Measurements from ENCODE around the gene MDGA2. TPM values are rescaled to one million over a fixed set of nuclear protein-coding genes. Genes with fewer than 3 reads are reported as not detected.

MDGA2 gene
- total RNA-seq, 1 donor from 2014 or later = 8.7 TPM

DNA sequence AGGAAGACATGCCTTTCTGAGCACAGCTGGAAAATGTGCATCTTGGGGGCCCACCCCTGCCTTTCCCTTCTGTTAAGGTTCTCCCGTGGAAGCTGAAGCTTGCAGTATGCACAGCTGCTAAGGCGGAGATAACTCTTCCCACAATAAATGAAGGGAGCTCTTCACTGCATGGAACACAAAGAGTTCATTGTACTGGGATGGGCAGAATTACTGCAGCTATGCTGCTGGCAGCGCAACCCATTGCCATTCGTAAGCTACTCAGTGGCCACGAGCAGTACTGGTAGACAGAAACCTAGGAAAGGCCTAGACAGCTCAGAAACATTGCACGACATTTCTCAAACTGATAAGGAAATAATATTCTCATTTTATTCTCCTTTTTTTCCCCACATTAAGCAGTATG lies 310.2 kb downstream of the MDGA2 start:
- H3K27ac Mint-ChIP-seq (ENCODE audit: unreplicated experiment) = peak overlapping the region; percentile 86
- no peaks in the 10 kb centered on the region for H3K27me3 Mint-ChIP-seq (ENCODE audit: low read depth)
- DNase-seq (ENCODE audit: low read depth, low spot score) = peak; percentile 16
- peak overlapping the region; percentile 65 for H3K4me3 Mint-ChIP-seq
- TF ChIP-seq, protein P1, sequence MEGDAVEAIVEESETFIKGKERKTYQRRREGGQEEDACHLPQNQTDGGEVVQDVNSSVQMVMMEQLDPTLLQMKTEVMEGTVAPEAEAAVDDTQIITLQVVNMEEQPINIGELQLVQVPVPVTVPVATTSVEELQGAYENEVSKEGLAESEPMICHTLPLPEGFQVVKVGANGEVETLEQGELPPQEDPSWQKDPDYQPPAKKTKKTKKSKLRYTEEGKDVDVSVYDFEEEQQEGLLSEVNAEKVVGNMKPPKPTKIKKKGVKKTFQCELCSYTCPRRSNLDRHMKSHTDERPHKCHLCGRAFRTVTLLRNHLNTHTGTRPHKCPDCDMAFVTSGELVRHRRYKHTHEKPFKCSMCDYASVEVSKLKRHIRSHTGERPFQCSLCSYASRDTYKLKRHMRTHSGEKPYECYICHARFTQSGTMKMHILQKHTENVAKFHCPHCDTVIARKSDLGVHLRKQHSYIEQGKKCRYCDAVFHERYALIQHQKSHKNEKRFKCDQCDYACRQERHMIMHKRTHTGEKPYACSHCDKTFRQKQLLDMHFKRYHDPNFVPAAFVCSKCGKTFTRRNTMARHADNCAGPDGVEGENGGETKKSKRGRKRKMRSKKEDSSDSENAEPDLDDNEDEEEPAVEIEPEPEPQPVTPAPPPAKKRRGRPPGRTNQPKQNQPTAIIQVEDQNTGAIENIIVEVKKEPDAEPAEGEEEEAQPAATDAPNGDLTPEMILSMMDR (conservative IDR thresholded peaks at IDR 0.05) = no peak
- H3K4me1 Mint-ChIP-seq = peaks cover 26% of the 10 kb centered on the region
- peaks cover 2% of the 10 kb centered on the region for H3K9me3 Mint-ChIP-seq
- no peaks in the 10 kb centered on the region for H3K36me3 Mint-ChIP-seq (ENCODE audit: low read depth)

GRCh38 chr14:47353186-47353585 lies 322.2 kb downstream of the MDGA2 start:
- H3K4me3 Mint-ChIP-seq = no peak overlapping the region
- H3K36me3 Mint-ChIP-seq (ENCODE audit: low read depth) = peaks cover 21% of the 10 kb centered on the region
- H3K27ac Mint-ChIP-seq (ENCODE audit: unreplicated experiment) = no peak overlapping the region
- H3K9me3 Mint-ChIP-seq = peaks cover 14% of the 10 kb centered on the region
- TF ChIP-seq, protein P1 (conservative IDR thresholded peaks at IDR 0.05) = no peak
- H3K4me1 Mint-ChIP-seq = peaks cover 5% of the 10 kb centered on the region
- no peaks in the 10 kb centered on the region for H3K27me3 Mint-ChIP-seq (ENCODE audit: low read depth)
- DNase-seq (ENCODE audit: low read depth, low spot score) = no peak

DNA sequence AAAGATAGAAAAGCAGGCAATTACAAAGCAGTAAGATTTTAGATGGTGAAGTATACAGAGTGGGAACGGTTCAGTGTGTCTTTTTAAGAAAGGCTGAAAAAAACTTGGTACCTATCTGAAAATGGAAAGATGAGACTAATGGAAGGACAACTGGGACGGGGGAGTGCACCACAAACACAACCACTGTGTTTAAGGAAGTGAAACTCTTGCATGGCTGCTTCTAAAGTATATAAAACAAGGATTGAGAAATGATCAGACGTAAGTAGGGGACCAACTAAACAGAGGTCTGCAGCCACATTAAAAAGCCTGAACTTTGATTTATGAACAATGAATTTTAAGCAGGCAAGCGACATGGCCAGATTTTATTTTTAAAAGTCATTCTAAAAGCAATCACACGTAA lies 328.6 kb downstream of the MDGA2 start:
- Mint-ChIP-seq H3K4me1 (peaks cover 15% of the 10 kb centered on the region), H3K27me3 (ENCODE audit: low read depth) (no peaks in the 10 kb centered on the region), H3K9me3 (no peaks in the 10 kb centered on the region), H3K36me3 (ENCODE audit: low read depth) (no peaks in the 10 kb centered on the region), H3K27ac (ENCODE audit: unreplicated experiment) (no peak overlapping the region), H3K4me3 (no peak overlapping the region)
- no peak for DNase-seq (ENCODE audit: low read depth, low spot score)
- TF ChIP-seq, protein P1 (conservative IDR thresholded peaks at IDR 0.05) = no peak

- no peaks in the 10 kb centered on the region for H3K27me3 Mint-ChIP-seq (ENCODE audit: low read depth)
- no peaks in the 10 kb centered on the region for H3K36me3 Mint-ChIP-seq (ENCODE audit: low read depth)
- H3K4me1 Mint-ChIP-seq = peaks cover 15% of the 10 kb centered on the region
- no peak overlapping the region for H3K4me3 Mint-ChIP-seq
- no peaks in the 10 kb centered on the region for H3K9me3 Mint-ChIP-seq
- no peak overlapping the region for H3K27ac Mint-ChIP-seq (ENCODE audit: unreplicated experiment)
- TF ChIP-seq, protein P1 (conservative IDR thresholded peaks at IDR 0.05) = no peak
- DNase-seq (ENCODE audit: low read depth, low spot score) = no peak
Measured at GRCh38 chr14:47345016-47345415, 330.4 kb downstream of the MDGA2 start.

DNA sequence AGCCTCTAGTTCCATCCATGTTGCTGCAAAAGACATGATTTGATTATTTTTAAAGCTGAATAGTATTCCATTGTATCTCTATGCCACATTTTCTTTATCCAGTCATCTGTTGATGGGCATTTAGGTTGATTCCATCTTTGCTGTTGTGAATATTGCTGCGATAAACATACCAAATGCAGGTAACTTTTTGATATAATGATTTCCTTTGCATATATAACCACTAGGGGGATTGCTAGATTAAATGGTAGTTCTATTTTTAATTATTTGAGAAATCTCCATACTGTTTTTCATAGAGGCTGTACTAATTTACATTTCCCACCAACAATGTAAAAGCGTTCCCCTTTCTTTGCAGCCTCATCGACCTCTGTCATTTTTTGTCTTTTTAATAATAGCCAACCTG lies 342.5 kb downstream of the MDGA2 start:
- TF ChIP-seq, protein P1 (conservative IDR thresholded peaks at IDR 0.05) = peak; percentile 56
- no peaks in the 10 kb centered on the region for H3K9me3 Mint-ChIP-seq
- H3K4me1 Mint-ChIP-seq = no peaks in the 10 kb centered on the region
- no peak for DNase-seq (ENCODE audit: low read depth, low spot score)
- no peak overlapping the region for H3K4me3 Mint-ChIP-seq
- no peaks in the 10 kb centered on the region for H3K27me3 Mint-ChIP-seq (ENCODE audit: low read depth)
- no peaks in the 10 kb centered on the region for H3K36me3 Mint-ChIP-seq (ENCODE audit: low read depth)
- H3K27ac Mint-ChIP-seq (ENCODE audit: unreplicated experiment) = no peak overlapping the region

DNA sequence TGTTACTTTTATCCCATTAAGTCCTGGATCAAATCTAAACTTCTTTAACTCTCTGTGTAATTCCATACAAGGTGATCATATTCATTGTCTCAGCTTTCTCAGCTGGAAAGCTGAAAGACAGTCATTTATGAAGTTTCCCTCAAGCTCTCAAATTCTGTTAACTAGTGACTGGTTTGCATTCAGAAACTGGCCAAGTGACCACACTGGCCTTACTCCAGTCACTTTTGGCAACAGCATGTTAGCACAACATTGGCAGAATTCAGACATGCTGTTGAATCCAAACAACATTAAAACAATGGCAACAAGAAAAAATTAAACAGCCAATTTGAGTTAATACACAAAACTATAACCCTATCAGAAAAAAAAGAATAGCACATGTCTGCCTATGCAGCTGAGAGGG lies 343.3 kb downstream of the MDGA2 start:
- H3K4me3 Mint-ChIP-seq = no peak overlapping the region
- TF ChIP-seq, protein P1 (conservative IDR thresholded peaks at IDR 0.05) = no peak
- no peaks in the 10 kb centered on the region for H3K4me1 Mint-ChIP-seq
- no peak overlapping the region for H3K27ac Mint-ChIP-seq (ENCODE audit: unreplicated experiment)
- DNase-seq (ENCODE audit: low read depth, low spot score) = no peak
- no peaks in the 10 kb centered on the region for H3K27me3 Mint-ChIP-seq (ENCODE audit: low read depth)
- H3K36me3 Mint-ChIP-seq (ENCODE audit: low read depth) = no peaks in the 10 kb centered on the region
- no peaks in the 10 kb centered on the region for H3K9me3 Mint-ChIP-seq
